ENCODE measurements around the gene CMC2. TPM values are rescaled to one million over a fixed set of nuclear protein-coding genes. Genes with fewer than 3 reads are reported as not detected.

The CMC2 gene
- total RNA-seq, 1 donor = 30.7 TPM

- H3K4me3 ChIP-seq (ENCODE audit: low read depth, low read length) = peak overlapping the region; percentile 78
- TF ChIP-seq CTCF (IDR thresholded peaks at IDR 0.05; ENCODE audit: insufficient read depth, low read depth, low read length) = no peak
- peak; percentile 40 for DNase-seq (ENCODE audit: low read depth)
Measured at GRCh38 chr16:81036751-81037350, 30.2 kb upstream of the CMC2 start.

- no peak for TF ChIP-seq CTCF (IDR thresholded peaks at IDR 0.05; ENCODE audit: insufficient read depth, low read depth, low read length)
- DNase-seq (ENCODE audit: low read depth) = peak; percentile 40
- H3K4me3 ChIP-seq (ENCODE audit: low read depth, low read length) = peak overlapping the region; percentile 78
Measured at GRCh38 chr16:81035975-81036750, 29.5 kb upstream of the CMC2 start.

- DNase-seq (ENCODE audit: low read depth) = peak; percentile 84
- H3K4me3 ChIP-seq (ENCODE audit: low read depth, low read length) = peak within 1 kb of the TSS; percentile 78
- TF ChIP-seq CTCF (IDR thresholded peaks at IDR 0.05; ENCODE audit: insufficient read depth, low read depth, low read length) = peak; percentile 94
Measured at GRCh38 chr16:81035398-81035974, 28.8 kb upstream of the CMC2 start, which contains the start of gene ATMIN. Gene ATMIN (plus strand): TSS chr16:81035842. CDS start chr16:81035871, 29 bp downstream.

GRCh38 chr16:81029930-81030604, 23.4 kb upstream of the CMC2 start:
- DNase-seq (ENCODE audit: low read depth) = no peak
- no peak overlapping the region for H3K4me3 ChIP-seq (ENCODE audit: low read depth, low read length)
- no peak for TF ChIP-seq CTCF (IDR thresholded peaks at IDR 0.05; ENCODE audit: insufficient read depth, low read depth, low read length)

GRCh38 chr16:81026429-81026828, 19.7 kb upstream of the CMC2 start:
- no peak overlapping the region for H3K4me3 ChIP-seq (ENCODE audit: low read depth, low read length)
- no peak for DNase-seq (ENCODE audit: low read depth)
- no peak for TF ChIP-seq CTCF (IDR thresholded peaks at IDR 0.05; ENCODE audit: insufficient read depth, low read depth, low read length)

GRCh38 chr16:81018496-81018895, 11.8 kb upstream of the CMC2 start:
- H3K4me3 ChIP-seq (ENCODE audit: low read depth, low read length) = no peak overlapping the region
- DNase-seq (ENCODE audit: low read depth) = no peak
- TF ChIP-seq CTCF (IDR thresholded peaks at IDR 0.05; ENCODE audit: insufficient read depth, low read depth, low read length) = no peak
